GM18511 (cell line): Measurements from ENCODE around the gene TYW1.
"Not testable (repeated sequence)": the region's sequence is repeated elsewhere in the genome, so short reads cannot be mapped to it uniquely, and the experiment has no call there.

ENCODE experiments used
- ATAC-seq: cut with Tn5 transposase; IDR thresholded peaks from one replicate; pipeline ENCODE4 v1.9.1; 2021; ENCODE audit warnings: mild to moderate bottlenecking, moderate library complexity; ENCODE audit not compliant: unreplicated experiment

Gene TYW1

GRCh38 chr7:67184912-67185659, 188.5 kb downstream of the TYW1 start:
- ATAC-seq, result peak; percentile 38

DNA sequence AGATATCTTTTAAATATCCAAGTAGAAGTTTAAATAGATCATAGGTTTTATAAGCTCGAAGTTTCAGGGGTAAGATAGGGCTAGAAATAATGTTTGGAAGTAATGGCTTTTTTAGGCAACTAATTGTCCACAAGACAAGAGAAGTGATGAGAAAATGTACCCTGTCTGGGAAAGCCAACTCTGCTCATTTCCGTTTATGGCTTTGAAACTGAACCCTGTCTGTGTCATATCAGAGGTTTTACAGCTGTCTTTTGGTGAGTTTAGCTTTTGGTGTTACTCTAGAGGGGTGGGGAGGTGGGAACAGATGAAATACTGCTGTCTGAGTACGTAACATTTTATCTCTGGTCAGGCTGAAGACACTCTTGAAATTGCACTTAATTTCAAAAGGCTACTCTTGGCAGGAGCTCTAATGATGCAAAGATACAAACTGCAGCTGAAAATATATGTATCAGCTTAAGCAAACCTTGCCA, 189.1 kb downstream of the TYW1 start:
- peak; percentile 93 for ATAC-seq

DNA sequence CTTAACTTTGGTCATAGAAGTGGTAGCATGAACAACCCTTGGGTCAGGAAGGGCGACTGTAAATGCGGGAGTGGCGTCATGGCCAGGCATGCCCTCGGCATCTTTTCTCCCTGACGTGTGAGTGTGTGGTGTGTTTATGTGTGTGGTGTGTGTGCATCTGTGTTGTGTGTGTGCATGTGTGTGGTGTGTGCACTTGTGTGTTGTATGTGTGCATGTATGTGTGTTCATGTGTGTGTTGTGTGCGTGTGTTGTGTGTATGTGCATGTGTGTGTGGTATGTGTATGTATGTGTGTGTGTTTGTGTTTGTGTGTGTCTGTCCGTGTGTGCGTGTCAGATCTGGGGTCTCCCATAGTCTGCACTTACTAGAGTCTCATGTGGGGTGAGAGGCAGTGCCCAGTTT, 192.5 kb downstream of the TYW1 start:
- ATAC-seq, result not testable (repeated sequence)

- not testable (repeated sequence) for ATAC-seq
These were observed 193.3 kb downstream of the TYW1 start for GRCh38 chr7:67189801-67190465.

GRCh38 chr7:67191002-67191720, 194.5 kb downstream of the TYW1 start:
- ATAC-seq, result not testable (repeated sequence)

DNA sequence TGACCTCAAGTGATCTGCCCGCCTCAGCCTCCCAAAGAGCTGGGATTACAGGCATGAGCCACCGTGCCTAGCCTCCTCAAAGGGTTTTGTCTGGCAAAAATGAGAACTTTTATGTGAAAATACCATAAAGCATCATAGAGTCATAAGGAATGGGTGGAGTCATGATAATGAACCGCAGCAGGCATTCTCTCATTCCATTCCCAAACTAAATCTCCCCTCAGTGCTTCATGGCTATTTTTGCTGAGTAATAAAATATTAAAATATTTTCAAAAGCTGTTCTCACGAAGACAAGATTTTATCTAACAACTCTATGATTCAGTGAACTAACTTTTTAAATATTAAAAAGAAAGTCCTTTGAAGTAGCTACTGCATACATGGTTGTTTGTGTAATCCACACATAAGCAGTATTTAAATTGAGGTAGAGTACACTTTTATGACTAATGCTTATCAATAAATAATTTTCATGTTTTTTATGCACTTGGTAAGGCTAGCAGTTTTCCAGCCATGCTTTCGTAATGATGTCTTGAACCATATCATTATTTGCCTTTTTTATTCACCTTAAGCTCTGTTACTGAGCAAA, 195.6 kb downstream of the TYW1 start:
- ATAC-seq, result not testable (repeated sequence)

DNA sequence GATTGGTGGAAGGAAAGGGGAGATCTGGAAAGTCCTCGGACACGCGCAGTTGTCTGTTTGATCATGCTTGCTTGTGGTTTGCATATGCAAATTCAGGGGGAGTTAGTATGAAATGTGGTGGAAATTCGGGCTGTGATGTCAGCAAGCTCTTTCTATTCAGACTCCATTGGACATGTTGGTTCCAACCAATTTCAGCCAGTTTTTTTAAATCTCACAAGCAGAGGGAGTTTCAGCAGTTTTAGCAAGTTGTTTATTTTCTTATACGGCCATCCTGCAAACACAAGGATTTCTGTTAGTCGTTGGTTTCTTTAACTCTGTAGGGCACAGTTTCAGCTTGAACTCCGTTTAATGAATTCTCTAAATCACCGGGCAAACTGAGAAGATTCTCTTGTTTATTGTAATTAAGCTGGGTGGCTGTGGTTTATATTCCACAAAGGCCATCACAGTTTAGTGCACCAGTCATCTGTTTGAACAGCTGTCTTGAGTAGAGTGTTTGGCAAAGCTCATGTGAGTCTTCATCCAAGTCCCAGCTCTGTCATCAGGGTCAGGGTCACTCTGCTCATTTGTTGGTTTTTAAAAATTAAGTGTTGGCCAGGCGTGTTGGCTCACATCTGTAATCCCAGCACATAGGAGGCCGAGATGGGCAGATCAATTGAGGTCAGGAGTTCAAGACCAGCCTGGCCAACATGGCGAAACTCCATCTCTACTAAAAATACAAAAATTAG, 196.4 kb downstream of the TYW1 start:
- ATAC-seq, result not testable (repeated sequence)

DNA sequence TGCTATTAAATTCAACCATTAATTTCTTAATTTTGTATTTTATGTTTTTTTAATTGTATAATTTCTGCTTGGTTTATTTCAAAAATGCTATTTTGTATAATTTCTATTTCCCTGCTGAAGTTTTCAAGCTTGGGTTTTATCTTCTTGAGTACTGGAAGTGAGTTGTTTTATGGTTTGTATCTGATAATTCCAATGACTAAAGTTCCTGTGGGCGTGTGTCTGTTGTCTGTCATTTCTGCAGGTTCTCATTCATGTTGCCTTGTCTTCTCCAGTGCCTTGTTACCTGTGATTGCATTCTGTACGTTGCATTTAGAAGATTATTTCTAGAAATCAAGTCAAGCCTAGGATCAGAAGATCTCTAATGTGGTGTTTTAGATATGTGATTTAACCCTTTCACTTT, 199.5 kb downstream of the TYW1 start:
- ATAC-seq, result not testable (repeated sequence)

- not testable (repeated sequence) for ATAC-seq
These were observed 202.4 kb downstream of the TYW1 start for GRCh38 chr7:67198865-67199526.

GRCh38 chr7:67205772-67206171, 209.1 kb downstream of the TYW1 start:
- not testable (repeated sequence) for ATAC-seq

DNA sequence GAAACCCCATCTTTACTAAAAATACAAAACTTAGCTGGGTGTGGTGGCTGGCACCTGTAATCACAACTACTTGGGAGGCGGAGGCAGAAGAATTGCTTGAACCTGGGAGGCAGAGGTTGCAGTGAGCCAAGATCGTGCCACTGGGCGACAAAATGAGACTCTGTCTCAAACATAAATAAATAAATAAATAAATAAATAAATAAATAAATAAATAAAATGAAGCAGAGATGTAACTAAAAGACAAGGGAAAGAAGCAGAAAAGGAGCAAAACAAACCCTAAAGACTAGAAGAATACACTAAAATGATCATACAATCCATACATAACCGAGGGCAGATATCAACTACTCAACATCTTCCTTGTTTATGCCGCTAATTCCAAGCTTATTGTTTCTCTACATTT, 209.8 kb downstream of the TYW1 start:
- no peak for ATAC-seq

DNA sequence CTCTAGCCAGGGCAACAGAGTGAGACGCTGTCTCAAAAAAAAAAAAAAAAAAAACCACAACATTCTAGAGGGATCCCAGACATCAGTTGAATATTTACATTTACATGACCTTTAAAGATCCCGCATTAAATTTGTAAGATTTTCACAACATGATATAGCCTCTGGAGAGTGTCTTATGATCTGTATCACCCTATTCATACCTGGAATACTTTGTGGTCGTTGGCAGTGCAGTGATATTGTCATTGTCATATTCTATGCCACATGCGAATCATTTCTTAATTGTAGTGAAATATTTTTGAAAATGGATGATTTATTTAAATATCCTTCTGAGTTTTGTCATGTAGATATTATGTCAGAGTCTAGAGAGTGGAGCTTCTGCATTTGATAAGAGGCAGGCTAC, 212.0 kb downstream of the TYW1 start:
- ATAC-seq, result not testable (repeated sequence)

DNA sequence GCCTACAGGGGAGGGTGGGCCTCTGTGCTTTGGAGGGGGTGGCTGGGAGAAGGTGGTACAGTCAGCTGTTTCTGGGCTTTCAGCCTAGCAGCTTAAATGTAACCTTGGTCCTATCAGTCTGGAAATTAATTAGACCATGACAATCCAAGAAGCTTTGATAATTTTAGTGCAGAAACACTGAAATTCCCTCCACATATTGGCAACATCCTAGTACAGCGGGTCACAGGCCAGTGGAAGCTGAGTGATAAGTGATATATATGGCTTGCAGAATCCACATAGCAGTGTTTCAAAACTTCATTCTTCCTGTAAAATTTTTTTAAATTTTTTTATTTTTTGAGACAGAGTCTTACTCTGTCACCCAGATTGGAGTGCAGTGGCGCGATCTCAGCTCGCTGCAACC, 212.6 kb downstream of the TYW1 start:
- ATAC-seq, result no peak

DNA sequence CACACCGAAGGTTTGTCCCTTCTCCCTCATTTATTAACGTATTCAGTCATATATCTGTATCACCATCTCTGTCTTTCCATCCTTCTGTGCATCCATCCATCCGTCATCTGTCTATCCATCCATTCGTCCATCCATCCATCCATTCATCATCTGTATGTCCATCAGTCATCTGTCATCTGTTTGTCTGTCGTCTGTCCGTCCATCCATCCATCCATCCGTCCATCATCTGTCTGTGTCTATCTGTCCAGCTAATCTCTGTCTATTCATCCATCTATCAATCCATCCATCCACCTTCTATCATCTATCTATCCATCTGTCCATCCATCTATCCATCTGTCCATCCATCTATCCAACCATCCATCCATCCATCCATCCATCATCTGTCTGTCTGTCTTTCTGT, 213.9 kb downstream of the TYW1 start:
- no peak for ATAC-seq

DNA sequence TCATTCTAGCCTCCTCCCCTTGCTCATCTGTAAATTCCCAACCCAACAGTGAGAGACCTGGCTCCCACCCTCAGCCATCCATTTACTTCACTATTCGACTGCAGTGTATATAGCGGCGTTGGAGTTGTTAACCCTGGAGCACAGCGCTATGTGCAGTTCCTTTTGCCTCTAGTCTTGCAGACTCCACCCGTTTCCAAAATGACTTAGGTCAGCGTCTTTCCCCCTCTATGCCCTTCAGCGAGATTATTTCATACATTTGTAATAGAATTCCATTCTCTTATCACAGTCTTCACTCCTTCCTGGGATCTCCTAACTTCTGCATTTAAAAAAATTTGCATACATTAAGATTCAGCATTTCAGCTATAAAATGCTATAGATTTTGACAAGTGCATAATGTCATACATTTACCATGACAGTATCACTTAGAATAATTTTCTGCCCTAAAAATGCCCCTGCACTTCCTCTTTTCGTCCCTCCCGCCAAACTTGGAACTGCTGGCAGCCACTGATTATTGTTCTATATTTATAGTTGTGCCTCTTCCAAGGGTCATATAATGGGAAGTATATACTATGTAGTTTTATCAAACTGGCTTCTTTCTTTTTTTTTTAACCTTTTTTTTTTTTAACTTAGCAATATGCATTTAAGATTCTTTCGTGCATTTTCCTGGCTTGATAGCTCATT, 215.2 kb downstream of the TYW1 start:
- not testable (repeated sequence) for ATAC-seq

DNA sequence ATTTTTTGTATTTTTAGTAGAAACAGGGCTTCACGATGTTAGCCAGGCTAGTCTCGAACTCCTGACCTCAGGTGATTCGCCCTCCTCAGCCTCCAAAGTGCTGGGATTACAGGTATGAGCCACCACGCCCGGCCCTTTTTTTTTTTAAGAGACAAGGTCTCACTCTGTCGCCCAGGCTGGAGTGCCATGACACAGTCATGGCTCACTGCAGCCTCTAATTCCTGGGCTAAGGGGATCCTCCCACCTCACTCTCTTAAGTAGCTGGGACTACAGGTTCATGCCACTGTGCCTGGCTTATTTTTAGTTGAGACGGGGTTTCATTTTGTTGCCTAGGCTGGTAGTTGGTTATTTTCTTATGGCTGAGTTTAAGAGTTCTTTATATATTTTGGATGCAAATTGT, 216.4 kb downstream of the TYW1 start:
- ATAC-seq, result not testable (repeated sequence)

DNA sequence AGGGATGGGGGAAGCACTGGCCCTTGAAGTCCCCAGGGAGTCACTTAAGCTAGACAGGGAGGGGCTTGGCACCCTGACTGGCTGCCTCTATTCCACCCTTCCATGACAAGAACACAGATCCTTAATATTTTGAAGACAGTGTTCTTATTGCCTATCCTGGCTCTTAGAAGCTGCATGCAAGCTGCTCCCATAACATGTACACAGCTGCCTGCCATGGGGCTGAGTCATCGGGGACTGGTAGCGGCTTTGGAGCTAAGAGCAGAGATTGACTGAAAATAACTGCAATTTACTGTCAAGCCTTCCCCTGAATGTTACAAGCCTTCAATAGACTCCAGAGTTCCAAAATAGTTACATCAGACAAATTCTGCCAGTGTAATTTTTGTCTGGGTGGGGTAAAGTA, 226.9 kb downstream of the TYW1 start:
- not testable (repeated sequence) for ATAC-seq

GRCh38 chr7:67226340-67226907, 229.8 kb downstream of the TYW1 start:
- not testable (repeated sequence) for ATAC-seq

- ATAC-seq, result not testable (repeated sequence)
These were observed 230.3 kb downstream of the TYW1 start for GRCh38 chr7:67226967-67227366.
